Motor neuron (in vitro differentiated cells): ENCODE data around the gene MED9. TPM values are rescaled to one million over a fixed set of nuclear protein-coding genes. Genes with fewer than 3 reads are reported as not detected.
A peak's percentile ranks its signal among the peaks of the same experiment; 100 is the strongest.

Experiments
- ATAC-seq, 8 experiments: fragments of 200-7000 bp; cut with Tn5 transposase; replicated peaks in 6 of 8; 2 replicates each; pipeline ENCODE4 v1.8.0; 2021; ENCODE audit warnings: mild to moderate bottlenecking in 8 of 8, moderate library complexity in 8 of 8
- H3K27ac ChIP-seq, 2 donors: fragments of 250-450 bp; sonication (Bioruptor Pico); 2 replicates each; pipeline ENCODE4 v1.9.0; 2021; ENCODE audit warnings: antibody characterized with exemption in 2 of 2, mild to moderate bottlenecking in 2 of 2, moderate library complexity in 1 of 2
- H3K4me1 ChIP-seq, 2 donors: fragments of 250-450 bp; sonication (Bioruptor Pico); replicated peaks in 1 of 2; 2 replicates each; pipeline ENCODE4 v1.6.1; 2021; ENCODE audit warnings: antibody characterized with exemption in 2 of 2, mild to moderate bottlenecking in 2 of 2, moderate library complexity in 1 of 2
- H3K4me3 ChIP-seq, 5 donors: fragments of 250-450 bp; sonication (Bioruptor Pico); 2 replicates each; pipeline ENCODE4 v1.9.0; 2021; ENCODE audit warnings: antibody characterized with exemption in 5 of 5, mild to moderate bottlenecking in 5 of 5, moderate library complexity in 4 of 5
- WGBS, 10 experiments: fragments of 450-650 bp; shearing (Covaris generic); methylation state at CpG; one replicate each; pipeline ENCODE4 v1.0.0; 2022; 5-methylcytosine and 5-hydroxymethylcytosine counted together
- in situ Hi-C, 9 experiments: fragments of 400-800 bp; cut with MboI; loops; one replicate each; pipeline ENCODE4 v1.15.0; 2021; ENCODE audit warnings: low sequenced_read_pairs in 9 of 9, low pct_unique_long_range_greater_than_20kb in 2 of 9; ENCODE audit not compliant: unreplicated experiment in 9 of 9
- total RNA-seq, 8 experiments: library from RNA; unstranded; fragments of 300-600 nt; gene quantifications; 2 replicates each; pipeline versions ENCODE4 v1.2.3 to v1.2.4, GENCODE V29; 2022

Gene MED9
- total RNA-seq, 8 experiments from 2014 or later = 6.5 to 23.0 (median 17.1) TPM

- H3K27ac ChIP-seq = no peak overlapping the region
Observed at GRCh38 chr17:17516941-17517720, 40.3 kb downstream of the MED9 start.

GRCh38 chr17:17518014-17518413 is 41.2 kb downstream of the MED9 start:
- in situ Hi-C loops = no loop called here
- Histone ChIP-seq H3K4me1 (peaks cover 36 to 43% of the 10 kb centered on the region in 2 donors), H3K4me3 (no peak overlapping the region), H3K27ac (no peak overlapping the region)
- ATAC-seq = peak in 1 of 8 experiments; percentile 20
- 0 to 100% (median 76%) methylated on average over 1 to 9 of the region's 15 CpGs; no CpG with 5 or more reads in 3 of the 10 experiments for WGBS, 10 experiments

More at GRCh38 chr17:17516941-17517720, 40.3 kb downstream of the MED9 start:
- no peak overlapping the region for H3K4me3 ChIP-seq
- 17 to 100% (median 95%) methylated on average over 1 to 6 of the region's 14 CpGs; no CpG with 5 or more reads in 4 of the 10 experiments for WGBS, 10 experiments
- H3K4me1 ChIP-seq = peaks cover 31 to 37% of the 10 kb centered on the region in 2 donors
- in situ Hi-C loops = no loop called here
- ATAC-seq = no peak

DNA sequence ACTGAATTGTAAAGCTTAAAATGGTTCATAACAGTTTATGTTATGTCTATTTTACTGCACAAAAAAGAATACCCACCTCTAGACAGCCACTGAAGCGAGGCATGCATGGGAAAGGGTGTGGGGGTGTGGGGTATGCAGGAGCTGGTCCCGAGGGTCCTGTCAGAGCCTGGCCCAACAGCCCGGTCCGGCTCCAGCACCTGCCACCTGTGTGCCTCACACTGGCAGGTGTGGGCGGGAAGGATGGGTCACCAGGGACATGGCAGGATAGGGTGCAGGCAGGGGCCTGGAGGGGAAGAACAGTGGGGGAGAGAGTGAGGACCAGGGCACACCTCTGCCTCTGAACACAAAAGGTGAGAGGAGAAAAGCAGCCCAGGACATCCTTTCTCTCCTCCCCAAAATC is 42.2 kb downstream of the MED9 start:
- WGBS, 10 experiments = 83 to 100% (median 100%) methylated on average over 1 to 3 of the region's 5 CpGs; no CpG with 5 or more reads in 7 of the 10 experiments
- in situ Hi-C loops = no loop called here
- H3K27ac ChIP-seq = no peak overlapping the region
- no peak overlapping the region for H3K4me3 ChIP-seq
- no peak for ATAC-seq
- H3K4me1 ChIP-seq = peaks cover 42 to 52% of the 10 kb centered on the region in 2 donors

DNA sequence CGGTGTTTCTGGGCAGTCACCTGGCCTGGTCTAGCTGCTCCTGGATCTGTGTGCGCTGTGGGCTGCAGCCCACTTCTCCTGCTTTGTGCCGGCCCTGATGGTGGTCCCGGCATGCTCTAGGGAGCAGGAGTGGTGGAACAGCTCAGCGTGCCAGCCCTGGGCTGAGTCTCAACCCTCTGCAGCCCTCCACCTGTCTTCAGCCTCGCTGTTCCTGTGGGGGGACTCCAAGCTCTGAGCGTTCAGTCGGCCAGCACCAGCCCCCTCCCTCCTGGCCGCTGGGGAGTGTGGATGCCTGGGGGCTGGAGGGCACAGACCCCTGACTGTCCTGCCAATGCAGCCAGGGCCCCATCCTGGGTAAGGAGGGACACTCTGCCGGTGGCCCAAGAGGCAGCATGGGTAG is 43.1 kb downstream of the MED9 start:
- WGBS, 10 experiments = 87 to 100% (median 95%) methylated on average over 1 to 3 of the region's 10 CpGs; no CpG with 5 or more reads in 7 of the 10 experiments
- Histone ChIP-seq H3K27ac (no peak overlapping the region), H3K4me3 (no peak overlapping the region), H3K4me1 (peaks cover 33 to 46% of the 10 kb centered on the region in 2 donors)
- in situ Hi-C loops = no loop called here
- no peak for ATAC-seq

GRCh38 chr17:17520599-17521232 is 43.9 kb downstream of the MED9 start:
- Histone ChIP-seq H3K27ac (no peak overlapping the region), H3K4me1 (peaks cover 24 to 37% of the 10 kb centered on the region in 2 donors), H3K4me3 (no peak overlapping the region)
- 80 to 100% (median 81%) methylated on average over 1 to 11 of the region's 22 CpGs; no CpG with 5 or more reads in 4 of the 10 experiments for WGBS, 10 experiments
- in situ Hi-C loops = no loop called here
- no peak for ATAC-seq

DNA sequence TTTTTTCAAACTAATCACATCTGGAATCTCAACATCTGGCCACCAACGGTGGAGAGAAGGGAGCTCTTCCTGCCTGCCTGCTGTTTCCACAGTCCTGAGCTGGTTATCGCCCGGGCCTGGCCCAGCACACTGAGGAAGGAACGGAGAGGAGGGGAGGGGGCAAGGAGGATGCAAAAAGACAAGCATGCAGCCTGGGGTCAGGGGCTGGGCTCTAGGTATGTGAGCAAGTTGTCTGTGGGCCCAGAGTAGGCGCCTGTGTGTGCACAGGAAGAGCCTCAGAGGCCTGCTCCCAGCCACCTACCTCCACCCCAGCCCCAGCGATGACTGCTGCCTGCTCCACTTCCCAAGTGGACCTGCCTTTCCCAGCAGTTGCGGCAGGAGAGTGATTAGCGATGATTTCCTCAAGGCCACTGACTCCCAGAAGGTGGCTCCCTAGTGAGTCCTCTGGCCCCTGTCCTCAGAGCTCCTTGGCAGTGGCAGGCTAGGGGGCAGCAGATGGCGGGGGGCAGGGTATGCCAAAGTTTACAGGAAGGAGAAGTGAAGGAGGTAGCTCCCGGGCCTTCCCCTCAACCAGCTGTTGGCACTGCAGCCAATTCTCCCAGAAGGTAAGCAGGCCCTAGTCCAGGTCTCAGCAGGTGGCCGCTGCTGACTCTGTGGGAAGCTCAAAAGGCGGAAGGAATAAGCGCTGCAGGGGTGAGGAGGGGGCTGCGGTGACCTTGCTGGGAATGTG is 46.4 kb downstream of the MED9 start:
- in situ Hi-C loops = no loop called here
- H3K4me1 ChIP-seq = peaks cover 14 to 22% of the 10 kb centered on the region in 2 donors
- 0 to 100% (median 40%) methylated on average over 1 to 4 of the region's 14 CpGs; no CpG with 5 or more reads in 1 of the 10 experiments for WGBS, 10 experiments
- H3K27ac ChIP-seq = peak overlapping the region in 1 of 2 donors; percentile 40
- ATAC-seq = peak in 5 of 8 experiments; percentile 19 to 64 (median 36)
- H3K4me3 ChIP-seq = no peak overlapping the region

- 71 to 100% (median 93%) methylated on average over 1 to 8 of the region's 19 CpGs; no CpG with 5 or more reads in 2 of the 10 experiments for WGBS, 10 experiments
- H3K4me3 ChIP-seq = no peak overlapping the region
- in situ Hi-C loops = no loop called here
- peak in 5 of 8 experiments; percentile 38 to 59 (median 43) for ATAC-seq
- H3K4me1 ChIP-seq = peaks cover 17% of the 10 kb centered on the region in 2 donors
- H3K27ac ChIP-seq = peak overlapping the region in 1 of 2 donors; percentile 40
Observed at GRCh38 chr17:17523731-17524490, 47.1 kb downstream of the MED9 start.

DNA sequence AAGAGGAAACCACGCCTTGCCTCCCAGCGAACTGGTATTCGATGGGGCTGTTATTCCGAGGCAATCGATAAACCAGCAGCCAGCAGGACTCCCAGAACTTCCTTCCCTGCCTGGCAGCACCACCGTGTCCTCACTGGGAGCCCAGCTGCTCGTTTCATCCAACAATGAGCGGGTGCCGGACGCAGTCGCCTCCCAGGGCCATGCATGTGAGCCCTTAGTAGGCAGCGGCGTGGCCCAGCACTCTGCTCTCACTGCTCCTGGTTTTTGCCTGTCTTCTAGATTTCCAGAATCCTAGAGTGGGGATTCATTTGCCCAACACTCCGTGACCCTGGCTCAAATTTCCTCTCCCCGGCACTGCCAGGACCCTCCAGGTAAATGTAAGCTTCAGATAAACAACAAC is 48.5 kb downstream of the MED9 start:
- H3K4me3 ChIP-seq = no peak overlapping the region
- in situ Hi-C loops = no loop called here
- no peak for ATAC-seq
- no peak overlapping the region for H3K27ac ChIP-seq
- WGBS, 10 experiments = 71 to 100% (median 93%) methylated on average over 1 to 10 of the region's 15 CpGs; no CpG with 5 or more reads in 4 of the 10 experiments
- peaks cover 17% of the 10 kb centered on the region in 2 donors for H3K4me1 ChIP-seq

DNA sequence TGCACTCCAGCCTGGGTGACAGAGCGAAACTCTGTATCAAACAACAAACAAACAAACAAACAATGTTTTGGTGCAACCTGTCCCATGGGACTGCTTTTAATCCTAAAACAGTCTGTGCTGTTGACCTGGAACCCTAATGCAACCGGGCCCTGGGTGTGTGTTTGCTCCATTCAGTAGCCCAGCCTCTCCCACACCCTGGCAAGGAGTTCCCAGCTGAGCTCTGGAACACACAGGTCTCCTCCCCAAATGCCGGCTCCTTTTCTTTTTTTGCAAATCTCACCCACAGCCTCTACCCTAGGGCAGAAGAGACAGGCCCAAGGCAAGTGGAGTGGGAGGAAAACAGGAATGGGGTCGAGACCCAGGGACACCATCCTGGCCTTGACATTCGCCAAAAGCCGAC is 49.2 kb downstream of the MED9 start:
- in situ Hi-C loops = no loop called here
- Histone ChIP-seq H3K4me3 (no peak overlapping the region), H3K27ac (no peak overlapping the region), H3K4me1 (peaks cover 17 to 20% of the 10 kb centered on the region in 2 donors)
- peak in 1 of 8 experiments; percentile 73 for ATAC-seq
- 0 to 100% (median 77%) methylated on average over 1 to 5 of the region's 6 CpGs; no CpG with 5 or more reads in 4 of the 10 experiments for whole genome bisulfite sequencing, 10 experiments

DNA sequence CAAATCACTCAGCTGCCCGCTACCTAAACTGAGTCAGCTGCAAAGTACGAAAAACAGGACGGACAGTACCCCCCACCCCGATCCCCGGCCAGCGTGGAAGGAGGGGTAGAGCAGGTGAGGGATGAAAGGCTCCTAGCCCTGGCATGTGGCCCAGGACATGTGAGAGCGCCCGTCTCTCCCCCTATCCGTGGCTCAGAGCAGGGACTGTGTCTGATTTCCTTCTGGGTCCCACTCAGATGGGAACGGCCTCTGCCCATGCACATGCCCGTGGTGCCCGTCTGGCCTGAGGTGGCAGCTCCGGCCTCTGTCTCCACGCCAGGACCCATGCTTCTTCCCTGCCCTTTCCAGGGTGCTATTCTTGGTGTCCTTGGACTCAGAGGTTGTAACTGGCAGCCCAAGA is 49.6 kb downstream of the MED9 start:
- 87 to 100% (median 100%) methylated on average over 1 to 6 of the region's 14 CpGs; no CpG with 5 or more reads in 7 of the 10 experiments for WGBS, 10 experiments
- ATAC-seq = no peak

DNA sequence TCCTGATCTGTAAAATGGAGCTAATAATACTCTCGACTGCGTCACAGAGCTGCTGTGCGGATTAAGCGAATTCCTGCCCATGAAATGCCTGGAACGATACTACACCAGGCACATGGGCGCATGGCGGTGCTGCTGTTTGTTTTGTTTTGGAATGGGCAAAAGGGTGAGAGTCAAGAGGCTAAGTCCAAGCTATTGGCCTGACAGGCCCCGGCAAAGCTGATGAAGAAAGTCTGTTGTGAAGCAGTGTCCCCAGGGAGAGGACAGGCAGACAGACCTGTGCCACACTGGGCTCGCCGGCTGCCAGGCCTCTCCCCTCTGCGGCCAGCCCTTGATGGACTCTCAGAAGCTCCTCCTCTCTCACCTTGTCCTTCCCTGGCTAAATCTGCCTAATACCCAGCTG is 50.7 kb downstream of the MED9 start:
- in situ Hi-C loops = no loop called here
- Histone ChIP-seq H3K27ac (no peak overlapping the region), H3K4me1 (peaks cover 15 to 23% of the 10 kb centered on the region in 2 donors), H3K4me3 (no peak overlapping the region)
- 80 to 100% (median 99%) methylated on average over 1 to 7 of the region's 11 CpGs; no CpG with 5 or more reads in 4 of the 10 experiments for WGBS, 10 experiments
- no peak for ATAC-seq

More for the DNA sequence above, 49.6 kb downstream of the MED9 start:
- no peak overlapping the region for H3K27ac ChIP-seq
- peaks cover 17 to 24% of the 10 kb centered on the region in 2 donors for H3K4me1 ChIP-seq
- in situ Hi-C loops = no loop called here
- no peak overlapping the region for H3K4me3 ChIP-seq

DNA sequence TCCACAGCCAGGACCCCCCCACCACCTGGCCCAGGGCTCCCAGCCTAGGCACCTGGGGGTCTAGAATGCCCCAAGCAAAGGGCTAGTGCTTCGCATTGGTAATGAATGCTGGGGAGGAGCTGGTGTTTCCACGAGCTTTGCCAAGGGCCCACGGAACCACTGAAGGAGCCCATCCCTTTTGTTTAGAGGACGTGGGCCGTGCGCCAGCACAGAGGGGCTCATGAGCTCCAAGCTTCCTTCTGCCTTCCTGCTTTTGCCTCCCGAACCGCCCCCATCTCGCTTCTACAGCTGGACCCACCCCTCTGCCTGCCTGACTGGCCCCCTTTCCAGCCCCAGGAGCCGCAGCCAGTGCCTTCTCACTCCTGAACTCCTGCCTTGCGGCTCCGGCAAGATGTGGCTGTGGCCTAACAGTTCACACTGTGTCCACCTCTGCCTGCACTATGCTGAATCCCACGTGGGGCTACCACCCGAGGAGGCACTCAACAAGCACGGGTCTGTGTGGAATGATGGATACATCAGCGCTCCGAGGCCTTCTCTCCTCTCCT is 51.2 kb downstream of the MED9 start:
- 85 to 100% methylated on average over 2 to 5 of the region's 17 CpGs; no CpG with 5 or more reads in 8 of the 10 experiments for WGBS, 10 experiments

More for the DNA sequence above, 51.2 kb downstream of the MED9 start:
- Histone ChIP-seq H3K27ac (no peak overlapping the region), H3K4me3 (no peak overlapping the region), H3K4me1 (peaks cover 10 to 18% of the 10 kb centered on the region in 2 donors)
- in situ Hi-C loops = no loop called here
- ATAC-seq = peak in 2 of 8 experiments; percentile 31 to 36
